Brain microvascular endothelial cell (primary cell): ENCODE data around the gene XPA.
"Not testable (repeated sequence)": the region's sequence is repeated elsewhere in the genome, so short reads cannot be mapped to it uniquely, and the experiment has no call there.

ENCODE experiments used
- DNase-seq: peaks from one replicate; pipeline ENCODE4 v3.0.0-alpha.2; 2020
- H3K27ac ChIP-seq: fragments of 250-450 bp; sonication (Bioruptor Pico); 2 replicates; pipeline ENCODE4 v1.5.1; 2020; ENCODE audit warnings: mild to moderate bottlenecking, moderate library complexity
- H3K27me3 ChIP-seq: fragments of 250-450 bp; sonication (Bioruptor Pico); replicated peaks from 2 replicates; pipeline ENCODE4 v1.5.1; 2020; ENCODE audit warnings: mild to moderate bottlenecking
- H3K36me3 ChIP-seq: fragments of 250-450 bp; sonication (Bioruptor Pico); replicated peaks from 2 replicates; pipeline ENCODE4 v1.5.1; 2020; ENCODE audit warnings: mild to moderate bottlenecking
- H3K4me3 ChIP-seq: 2 replicates; pipeline ENCODE4 v1.5.1; 2011; ENCODE audit warnings: low read depth, mild to moderate bottlenecking, control low read depth, low read length, moderate library complexity
- in situ Hi-C: cut with HindIII; loops from 2 replicates; pipeline ENCODE4 v1.10.0; 2017; ENCODE audit warnings: low sequenced_read_pairs, low pct_ligation_motif_present
- TF ChIP-seq, protein P1 (sequence below): IDR thresholded peaks from 2 replicates; pipeline ENCODE4 v1.5.1; 2011; ENCODE audit warnings: low read depth, mild to moderate bottlenecking, moderate library complexity, low read length, control low read depth, inconsistent platforms; ENCODE audit errors: missing control alignments

Gene XPA

DNA sequence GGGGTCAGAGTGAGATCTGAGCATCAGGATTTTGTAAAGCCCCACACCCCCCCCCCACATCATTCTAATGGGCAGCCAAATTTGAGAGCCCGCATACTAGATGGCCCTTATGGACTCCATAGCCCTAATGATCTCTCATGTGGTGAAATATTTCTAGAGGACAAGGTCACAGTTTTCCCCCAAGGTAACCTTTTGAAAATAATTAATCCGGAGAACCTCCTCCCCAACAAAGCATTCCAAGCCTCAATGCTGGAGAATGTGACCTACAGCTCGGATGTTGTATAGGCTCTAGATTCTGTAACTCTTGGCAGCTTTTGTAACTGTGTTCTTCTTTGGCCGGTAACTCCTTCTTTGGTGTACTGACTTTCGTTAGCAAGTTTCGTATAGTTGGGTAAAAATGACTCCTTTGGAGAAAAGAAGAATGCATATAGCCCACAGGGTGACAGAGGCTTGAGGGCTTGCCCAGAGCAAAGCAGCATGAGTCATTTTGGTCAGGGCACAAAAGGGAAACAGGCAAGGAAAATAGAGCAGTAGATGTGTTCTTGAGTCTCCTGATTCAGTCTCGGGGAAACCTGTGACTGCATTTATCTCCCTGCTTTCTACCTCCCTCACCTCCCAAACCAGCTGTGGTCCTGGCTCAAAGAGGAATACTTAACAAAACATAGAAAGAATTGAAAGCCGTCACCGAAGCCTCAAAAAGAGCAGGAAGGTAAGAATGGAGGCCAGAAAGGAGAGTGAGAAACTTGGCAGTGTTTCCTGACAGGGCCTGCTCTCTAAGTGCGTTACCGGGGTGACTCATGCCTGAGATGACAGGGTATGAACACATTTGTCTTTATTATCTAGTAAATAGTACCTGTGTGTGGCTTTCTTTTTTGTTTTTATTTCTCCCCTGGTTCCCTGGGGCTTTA is 6.6 kb upstream of the XPA start:
- TF ChIP-seq, protein P1, sequence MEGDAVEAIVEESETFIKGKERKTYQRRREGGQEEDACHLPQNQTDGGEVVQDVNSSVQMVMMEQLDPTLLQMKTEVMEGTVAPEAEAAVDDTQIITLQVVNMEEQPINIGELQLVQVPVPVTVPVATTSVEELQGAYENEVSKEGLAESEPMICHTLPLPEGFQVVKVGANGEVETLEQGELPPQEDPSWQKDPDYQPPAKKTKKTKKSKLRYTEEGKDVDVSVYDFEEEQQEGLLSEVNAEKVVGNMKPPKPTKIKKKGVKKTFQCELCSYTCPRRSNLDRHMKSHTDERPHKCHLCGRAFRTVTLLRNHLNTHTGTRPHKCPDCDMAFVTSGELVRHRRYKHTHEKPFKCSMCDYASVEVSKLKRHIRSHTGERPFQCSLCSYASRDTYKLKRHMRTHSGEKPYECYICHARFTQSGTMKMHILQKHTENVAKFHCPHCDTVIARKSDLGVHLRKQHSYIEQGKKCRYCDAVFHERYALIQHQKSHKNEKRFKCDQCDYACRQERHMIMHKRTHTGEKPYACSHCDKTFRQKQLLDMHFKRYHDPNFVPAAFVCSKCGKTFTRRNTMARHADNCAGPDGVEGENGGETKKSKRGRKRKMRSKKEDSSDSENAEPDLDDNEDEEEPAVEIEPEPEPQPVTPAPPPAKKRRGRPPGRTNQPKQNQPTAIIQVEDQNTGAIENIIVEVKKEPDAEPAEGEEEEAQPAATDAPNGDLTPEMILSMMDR, result no peak
- Histone ChIP-seq H3K4me3 (no peak overlapping the region), H3K36me3 (no peaks in the 10 kb centered on the region), H3K27ac (peak overlapping the region; percentile 62), H3K27me3 (peaks cover 8% of the 10 kb centered on the region)
- peak; percentile 84 for DNase-seq
- in situ Hi-C loops, result loop anchor here (25.0 kb wide), 1 partner anchor 209 kb away; the partner anchor contains the start of gene TRMO

DNA sequence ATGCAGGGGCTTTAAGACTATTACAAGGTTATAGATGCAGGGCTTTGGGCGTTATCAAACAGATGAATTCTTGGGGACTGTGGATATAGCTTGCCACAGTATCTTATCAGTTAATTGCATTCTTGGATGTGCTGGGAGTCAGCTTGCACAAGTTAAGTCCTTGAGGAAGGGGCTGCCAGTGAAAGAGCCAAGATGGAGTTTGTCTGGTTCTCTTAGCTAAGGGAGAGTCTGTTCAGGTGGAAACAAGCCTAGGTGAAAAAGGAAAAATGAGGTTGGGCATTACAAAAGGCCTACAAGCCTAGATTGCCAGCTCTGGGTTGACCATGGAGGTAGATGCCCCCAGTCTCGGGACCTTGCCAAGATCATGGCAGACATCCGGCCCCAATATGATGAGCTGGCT is 2.7 kb upstream of the XPA start:
- not testable (repeated sequence) for H3K36me3 ChIP-seq, H3K27ac ChIP-seq, DNase-seq, H3K4me3 ChIP-seq, H3K27me3 ChIP-seq
- in situ Hi-C loops, result loop anchor here (25.0 kb wide), 1 partner anchor 212 kb away; the partner anchor contains the start of gene TRMO

DNA sequence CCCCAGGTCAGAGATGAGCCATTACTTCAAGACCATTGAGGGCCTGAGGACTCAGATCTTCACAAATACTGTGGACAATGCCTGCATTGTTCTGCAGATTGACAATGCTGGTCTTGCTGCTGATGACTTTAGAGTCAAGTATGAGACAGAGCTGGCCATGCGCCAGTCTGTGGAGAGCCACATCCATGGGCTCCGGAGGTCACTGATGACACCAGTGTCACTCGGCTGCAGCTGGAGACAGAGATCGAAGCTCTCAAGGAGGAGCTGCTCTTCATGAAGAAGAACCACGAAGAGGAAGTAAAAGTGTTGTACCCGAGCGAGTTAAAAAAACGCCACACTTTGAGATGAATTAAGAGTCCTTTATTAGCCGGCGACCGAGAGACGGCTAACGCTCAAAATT is 2.1 kb upstream of the XPA start:
- H3K27me3 ChIP-seq, H3K4me3 ChIP-seq, H3K36me3 ChIP-seq, in situ Hi-C loops, DNase-seq, H3K27ac ChIP-seq: not testable (repeated sequence)

DNA sequence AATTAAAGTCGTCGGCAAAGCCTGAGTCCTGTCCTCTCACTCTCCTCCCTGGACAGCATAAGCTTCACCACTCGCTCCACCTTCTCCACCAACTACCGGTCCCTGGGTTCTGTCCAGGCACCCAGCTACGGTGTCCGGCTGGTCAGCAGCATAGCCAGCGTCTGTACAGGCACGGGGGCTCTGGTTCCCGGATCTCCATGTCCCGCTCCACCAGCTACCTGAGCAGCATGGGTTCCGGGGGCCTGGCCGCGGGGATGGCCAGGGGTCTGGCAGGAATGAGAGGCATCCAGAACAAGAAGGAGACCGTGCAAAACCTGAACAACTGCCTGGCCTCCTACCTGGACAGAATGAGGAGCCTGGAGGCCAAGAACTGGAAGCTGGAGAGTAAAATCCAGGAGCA is 1.7 kb upstream of the XPA start:
- H3K4me3 ChIP-seq, result no peak overlapping the region
- TF ChIP-seq, protein P1, result no peak
- DNase-seq, result no peak
- no peak overlapping the region for H3K27ac ChIP-seq
- no peaks in the 10 kb centered on the region for H3K36me3 ChIP-seq
- H3K27me3 ChIP-seq, result no peaks in the 10 kb centered on the region
- in situ Hi-C loops, result no loop called here

DNA sequence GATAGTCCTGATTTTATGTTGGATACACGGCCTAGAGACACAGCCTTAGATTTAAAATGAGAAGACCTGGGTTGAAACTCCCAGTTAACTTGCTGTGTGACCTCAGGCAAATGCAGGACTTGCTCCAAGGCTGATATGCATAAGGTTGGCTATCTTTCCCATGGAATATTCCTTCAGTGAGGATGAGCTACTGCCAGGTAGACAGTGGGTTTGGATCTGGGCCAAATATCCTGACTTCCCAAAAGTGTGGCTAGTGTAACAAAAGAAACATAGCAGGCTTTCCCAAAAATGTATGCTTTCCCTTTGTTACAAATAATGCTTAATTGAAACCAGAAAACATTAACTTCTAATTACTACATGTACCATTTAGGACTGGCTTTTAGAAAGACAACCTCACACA is 697 bp upstream of the XPA start:
- Histone ChIP-seq H3K4me3 (no peak overlapping the region), H3K36me3 (no peaks in the 10 kb centered on the region), H3K27me3 (no peaks in the 10 kb centered on the region), H3K27ac (no peak overlapping the region)
- DNase-seq, result no peak
- in situ Hi-C loops, result no loop called here
- TF ChIP-seq, protein P1, result no peak

DNA sequence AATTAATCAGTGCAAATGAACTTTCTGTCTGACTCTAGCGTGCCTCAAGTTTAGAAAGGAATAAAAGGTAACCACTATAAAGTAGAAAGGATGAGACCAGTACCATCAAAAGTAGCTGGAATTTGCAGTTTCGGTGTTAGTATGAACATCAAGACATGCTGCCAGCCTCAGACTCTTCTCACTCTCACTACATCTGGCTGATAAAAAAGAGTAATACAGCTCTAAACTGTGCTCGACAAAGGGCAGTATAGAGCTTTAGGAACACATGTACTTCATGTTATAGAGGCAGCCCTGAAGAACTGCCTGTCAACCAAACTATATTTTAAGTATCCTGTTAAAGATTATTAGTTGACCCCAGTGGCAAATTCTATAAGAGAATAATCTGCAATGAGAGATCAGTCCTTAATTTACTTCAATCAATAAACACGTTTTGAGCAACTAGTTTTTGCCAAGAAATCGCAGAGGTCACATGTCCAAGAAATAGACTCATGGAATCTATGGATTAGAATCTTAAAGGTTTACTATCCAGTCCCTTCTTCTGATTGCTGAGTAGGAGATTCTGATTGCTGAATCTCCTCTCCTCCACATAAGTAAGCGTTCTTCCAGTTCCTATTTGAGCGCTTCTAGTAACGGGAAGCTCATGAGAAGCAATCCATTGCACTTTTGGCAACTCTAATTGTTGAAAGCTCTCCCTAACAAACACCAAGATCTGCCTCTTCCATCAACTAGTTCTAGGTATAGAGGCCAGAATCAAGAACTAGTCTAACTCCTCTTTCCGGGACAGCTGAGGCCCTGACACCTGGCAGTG is 941 bp downstream of the XPA start:
- Histone ChIP-seq H3K27ac (peak overlapping the region; percentile 68), H3K4me3 (peak overlapping the region; percentile 78), H3K36me3 (peaks cover 2% of the 10 kb centered on the region), H3K27me3 (no peaks in the 10 kb centered on the region)
- TF ChIP-seq, protein P1, result no peak
- in situ Hi-C loops, result no loop called here
- DNase-seq, result no peak
